B cell (primary cell): Measurements from ENCODE around the gene BTF3. TPM values are rescaled to one million over a fixed set of nuclear protein-coding genes. Genes with fewer than 3 reads are reported as not detected.

ENCODE experiments used
- ATAC-seq: fragments of 200-7000 bp; cut with Tn5 transposase; one replicate; pipeline ENCODE4 v1.10.0; 2021; ENCODE audit warnings: low read depth, mild to moderate bottlenecking, moderate number of reproducible peaks, moderate library complexity
- CTCF ChIA-PET: fragments of 350-600 bp; sonication (Branson Sonifier 250); formaldehyde crosslinking; loops from one replicate; lab custom pipeline; 2021; ENCODE audit warnings: antibody characterized with exemption, inconsistent platforms; lab: Charles Lee
- POLR2A ChIA-PET: fragments of 350-600 bp; sonication (Branson Sonifier 250); formaldehyde crosslinking; loops from one replicate; lab custom pipeline; 2021; ENCODE audit warnings: antibody characterized with exemption; lab: Charles Lee
- DNase-seq: peaks from one replicate; pipeline ENCODE4 v3.0.0; 2013
- H2AFZ ChIP-seq: 2 replicates; pipeline ENCODE4 v1.6.1; 2012; ENCODE audit warnings: mild to moderate bottlenecking, low read depth, low read length; ENCODE audit not compliant: insufficient read depth, poor library complexity, severe bottlenecking
- H3K27ac ChIP-seq, 2 donors: 1 replicate in 1 of 2; 2 replicates in 1 of 2; pipeline ENCODE4 v1.5.1; 2012 to 2013; ENCODE audit warnings: low read length in 2 of 2, mild to moderate bottlenecking in 2 of 2, moderate library complexity in 1 of 2
- H3K27me3 ChIP-seq, 4 experiments: fragments of 200-600 bp in 1 of 4; sonication (generic) in 1 of 4; replicated peaks in 1 of 4; 1 replicate in 2 of 4; 2 replicates in 2 of 4; pipeline versions ENCODE4 v1.6.1 to v1.7.0; 2013 to 2016; ENCODE audit warnings: low read length in 3 of 4, mild to moderate bottlenecking in 2 of 4, mixed read lengths in 1 of 4, moderate library complexity in 1 of 4; ENCODE audit not compliant: insufficient read depth in 4 of 4, control insufficient read depth in 3 of 4; ENCODE audit errors: control extremely low read depth in 1 of 4
- H3K36me3 ChIP-seq, 2 experiments: replicated peaks in 1 of 2; 1 replicate in 1 of 2; 2 replicates in 1 of 2; pipeline versions ENCODE4 v1.6.1 to v1.7.1; 2013; ENCODE audit warnings: low read length in 1 of 2; ENCODE audit not compliant: insufficient read depth in 2 of 2, control insufficient read depth in 1 of 2; ENCODE audit errors: control extremely low read depth in 1 of 2, extremely low read depth in 1 of 2
- H3K4me1 ChIP-seq, 2 donors: fragments of 200-600 bp in 1 of 2; sonication (generic) in 1 of 2; 1 replicate in 1 of 2; 2 replicates in 1 of 2; pipeline versions ENCODE4 v1.5.1 to v1.6.1; 2013 to 2017; ENCODE audit warnings: low read length in 2 of 2; ENCODE audit not compliant: control insufficient read depth in 2 of 2, insufficient read depth in 2 of 2
- H3K4me2 ChIP-seq: replicated peaks from 2 replicates; pipeline ENCODE3; 2012; ENCODE audit warnings: mild to moderate bottlenecking, low read depth, low read length; ENCODE audit not compliant: poor library complexity, severe bottlenecking
- H3K4me3 ChIP-seq, 5 experiments: fragments of 200-600 bp in 1 of 5; sonication (generic) in 1 of 5; 1 replicate in 3 of 5; 2 replicates in 2 of 5; pipeline versions ENCODE4 v1.5.1 to v1.7.0; 2011 to 2016; ENCODE audit warnings: low read length in 4 of 5, mild to moderate bottlenecking in 4 of 5, low read depth in 2 of 5, control low read depth in 1 of 5, moderate library complexity in 1 of 5; ENCODE audit not compliant: insufficient read depth in 1 of 5; ENCODE audit errors: control extremely low read depth in 1 of 5, extremely low read depth in 1 of 5
- H3K79me2 ChIP-seq: fragments of 200-600 bp; sonication (generic); one replicate; pipeline ENCODE4 v1.6.0; 2016; ENCODE audit warnings: low read length; ENCODE audit not compliant: control insufficient read depth, insufficient read depth
- H3K9ac ChIP-seq: fragments of 200-600 bp; sonication (generic); 2 replicates; pipeline ENCODE4 v1.6.1; 2017; ENCODE audit warnings: mild to moderate bottlenecking, low read length, moderate library complexity
- H3K9me3 ChIP-seq, 3 donors: one replicate each; pipeline versions ENCODE4 v1.6.1 to v1.7.1; 2013; ENCODE audit warnings: low read length in 2 of 3; ENCODE audit not compliant: control insufficient read depth in 2 of 3, insufficient read depth in 1 of 3; ENCODE audit errors: control extremely low read depth in 1 of 3
- H4K20me1 ChIP-seq: 2 replicates; pipeline ENCODE4 v1.6.0; 2012; ENCODE audit warnings: mild to moderate bottlenecking, low read length; ENCODE audit not compliant: insufficient read depth, control insufficient read depth, poor library complexity, severe bottlenecking
- H3K27ac Mint-ChIP-seq: one replicate; pipeline ENCODE4 v1.8.0; 2021; ENCODE audit warnings: mixed read lengths
- H3K27me3 Mint-ChIP-seq: one replicate; pipeline ENCODE4 v1.8.0; 2021; ENCODE audit warnings: mixed read lengths
- H3K4me1 Mint-ChIP-seq: one replicate; pipeline ENCODE4 v1.8.0; 2021; ENCODE audit warnings: mixed read lengths
- H3K4me3 Mint-ChIP-seq: one replicate; pipeline ENCODE4 v1.8.0; 2021; ENCODE audit warnings: mixed read lengths
- H3K9me3 Mint-ChIP-seq: one replicate; pipeline ENCODE4 v1.8.0; 2022; ENCODE audit warnings: mixed read lengths; ENCODE audit not compliant: insufficient read depth
- EZH2 ChIP-seq: IDR thresholded peaks from 2 replicates; pipeline ENCODE4 v1.6.1; 2012; ENCODE audit warnings: borderline replicate concordance, low read depth, mild to moderate bottlenecking, moderate library complexity, low read length; ENCODE audit not compliant: insufficient read depth, poor library complexity, severe bottlenecking
- WGBS: methylation state at CpG from one replicate; pipeline ENCODE4 v1.1.5; 2013; ENCODE audit warnings: missing lambda C conversion rate; ENCODE audit not compliant: insufficient coverage; 5-methylcytosine and 5-hydroxymethylcytosine counted together
- intact Hi-C: fragments of 100-400 bp; cut with micrococcal nuclease; formaldehyde crosslinking; loops from one replicate; pipeline ENCODE4 v1.10.0; 2022
- polyA plus RNA-seq: library from polyadenylated mRNA; depleted of rRNA; stranded (reverse); fragments of >200 nt; gene quantifications from 2 replicates; pipeline ENCODE4 v1.2.3, GENCODE V29; 2012
- total RNA-seq, 2 donors: library from RNA; stranded (reverse); fragments of 120-200 nt in 1 of 2; gene quantifications; 1 replicate in 1 of 2; 2 replicates in 1 of 2; pipeline versions ENCODE4 v1.2.3 to v1.2.4, GENCODE V29; 2013 to 2022
- TF ChIP-seq, protein P1 (sequence below): fragments of 200-600 bp; IDR thresholded peaks from one replicate; pipeline ENCODE4 v1.8.0; 2022; ENCODE audit warnings: antibody characterized with exemption, mild to moderate bottlenecking

BTF3 gene
- total and polyA plus RNA-seq, 2 donors (not counting 1 experiment from before 2014, with no cell fraction given): 309 to 466 TPM

GRCh38 chr5:73499756-73500155 is 1.5 kb downstream of the BTF3 start:
- Histone ChIP-seq H3K27me3 (no peaks in the 10 kb centered on the region), H3K36me3 (peaks cover 5 to 34% of the 10 kb centered on the region in 2 experiments), H4K20me1 (peaks cover 18% of the 10 kb centered on the region), H3K4me2 (peak overlapping the region; percentile 77), H3K9me3 (no peaks in the 10 kb centered on the region), H3K79me2 (peaks cover 44% of the 10 kb centered on the region), H3K4me3 (peak overlapping the region in 1 of 5 experiments; percentile 96), H3K27ac (peak overlapping the region in 1 of 2 donors; percentile 99), H3K4me1 (peaks cover 19 to 33% of the 10 kb centered on the region in 2 donors), H2AFZ (no peak overlapping the region), H3K9ac (peak overlapping the region; percentile 100)
- DNase-seq: no peak
- Mint-ChIP-seq H3K4me1 (peaks cover 37% of the 10 kb centered on the region), H3K27me3 (peaks cover 2% of the 10 kb centered on the region), H3K9me3 (no peaks in the 10 kb centered on the region), H3K4me3 (peak overlapping the region; percentile 99), H3K27ac (peak overlapping the region; percentile 41)
- WGBS: no CpG with 5 or more reads among the region's 2 CpGs
- ChIA-PET CTCF (interaction anchor here (0.9 to 1.4 kb wide), 4 partner anchors 8 to 64 kb away, joined by 3 to 5 read pairs (median 3); no protein-coding TSS in a partner anchor), POLR2A (no interaction called here)
- intact Hi-C loops: loop anchor here (2.0 to 5.0 kb wide), 4 partner anchors 47 to 1838 kb away; partner anchors contain the start of genes GFM2, HMGCR and NSA2
- no peak for ATAC-seq
- TF ChIP-seq EZH2: no peak
- TF ChIP-seq, protein P1, sequence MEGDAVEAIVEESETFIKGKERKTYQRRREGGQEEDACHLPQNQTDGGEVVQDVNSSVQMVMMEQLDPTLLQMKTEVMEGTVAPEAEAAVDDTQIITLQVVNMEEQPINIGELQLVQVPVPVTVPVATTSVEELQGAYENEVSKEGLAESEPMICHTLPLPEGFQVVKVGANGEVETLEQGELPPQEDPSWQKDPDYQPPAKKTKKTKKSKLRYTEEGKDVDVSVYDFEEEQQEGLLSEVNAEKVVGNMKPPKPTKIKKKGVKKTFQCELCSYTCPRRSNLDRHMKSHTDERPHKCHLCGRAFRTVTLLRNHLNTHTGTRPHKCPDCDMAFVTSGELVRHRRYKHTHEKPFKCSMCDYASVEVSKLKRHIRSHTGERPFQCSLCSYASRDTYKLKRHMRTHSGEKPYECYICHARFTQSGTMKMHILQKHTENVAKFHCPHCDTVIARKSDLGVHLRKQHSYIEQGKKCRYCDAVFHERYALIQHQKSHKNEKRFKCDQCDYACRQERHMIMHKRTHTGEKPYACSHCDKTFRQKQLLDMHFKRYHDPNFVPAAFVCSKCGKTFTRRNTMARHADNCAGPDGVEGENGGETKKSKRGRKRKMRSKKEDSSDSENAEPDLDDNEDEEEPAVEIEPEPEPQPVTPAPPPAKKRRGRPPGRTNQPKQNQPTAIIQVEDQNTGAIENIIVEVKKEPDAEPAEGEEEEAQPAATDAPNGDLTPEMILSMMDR: no peak

DNA sequence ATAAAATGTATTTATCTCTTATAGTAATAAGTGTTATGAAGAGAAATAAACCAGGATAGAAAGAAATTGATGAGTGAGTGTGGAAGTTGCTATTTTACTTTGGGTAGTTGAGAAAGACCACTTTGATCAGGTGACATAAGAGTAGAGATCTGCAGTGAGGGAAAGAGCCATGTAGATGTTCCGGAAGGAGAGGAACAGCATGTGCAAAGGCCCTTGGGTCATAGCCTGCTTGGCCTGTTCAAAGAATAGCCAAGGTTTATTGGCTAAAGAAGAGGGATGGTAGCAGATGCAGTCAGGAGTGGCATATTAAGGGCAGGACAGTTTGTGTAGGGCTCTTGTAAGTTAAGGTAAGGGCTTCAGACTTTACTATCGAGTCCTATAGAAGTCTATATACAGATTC is 3.2 kb downstream of the BTF3 start:
- no peaks in the 10 kb centered on the region for H3K9me3 ChIP-seq
- H3K79me2 ChIP-seq: peaks cover 44% of the 10 kb centered on the region
- intact Hi-C loops: no loop called here
- Mint-ChIP-seq H3K4me3 (no peak overlapping the region), H3K27ac (no peak overlapping the region), H3K9me3 (no peaks in the 10 kb centered on the region), H3K27me3 (no peaks in the 10 kb centered on the region), H3K4me1 (peaks cover 37% of the 10 kb centered on the region)
- peaks cover 5 to 44% of the 10 kb centered on the region in 2 experiments for H3K36me3 ChIP-seq
- H3K4me1 ChIP-seq: peaks cover 19 to 33% of the 10 kb centered on the region in 2 donors
- peak overlapping the region in 1 of 2 donors; percentile 48 for H3K27ac ChIP-seq
- no peak overlapping the region for H3K4me3 ChIP-seq
- CTCF ChIA-PET: interaction anchor here (1.4 kb wide), 1 partner anchor 16 kb away, joined by 3 read pairs; no protein-coding TSS in a partner anchor
- POLR2A ChIA-PET: no interaction called here
- no peak overlapping the region for H3K4me2 ChIP-seq
- 91% methylated on average over 1 of the region's 2 CpGs for WGBS
- peaks cover 18% of the 10 kb centered on the region for H4K20me1 ChIP-seq
- no peak overlapping the region for H3K9ac ChIP-seq
- DNase-seq (no peak), ATAC-seq (no peak)
- H3K27me3 ChIP-seq: no peaks in the 10 kb centered on the region
- H2AFZ ChIP-seq: no peak overlapping the region
- TF ChIP-seq, protein P1: no peak
- no peak for TF ChIP-seq EZH2
